SK-N-MC (cell line): ENCODE results near the gene SELENOW.

Experiments used
- EZH2 ChIP-seq: fragments of 200-600 bp; sonication (generic); IDR thresholded peaks from one replicate; pipeline ENCODE4 v1.6.1; 2017; ENCODE audit warnings: antibody characterized with exemption
- POLR2AphosphoS5 ChIP-seq: IDR thresholded peaks from 2 replicates; pipeline ENCODE4 v1.6.1; 2012; ENCODE audit warnings: mild to moderate bottlenecking, low read depth, low read length, borderline replicate concordance

DNA sequence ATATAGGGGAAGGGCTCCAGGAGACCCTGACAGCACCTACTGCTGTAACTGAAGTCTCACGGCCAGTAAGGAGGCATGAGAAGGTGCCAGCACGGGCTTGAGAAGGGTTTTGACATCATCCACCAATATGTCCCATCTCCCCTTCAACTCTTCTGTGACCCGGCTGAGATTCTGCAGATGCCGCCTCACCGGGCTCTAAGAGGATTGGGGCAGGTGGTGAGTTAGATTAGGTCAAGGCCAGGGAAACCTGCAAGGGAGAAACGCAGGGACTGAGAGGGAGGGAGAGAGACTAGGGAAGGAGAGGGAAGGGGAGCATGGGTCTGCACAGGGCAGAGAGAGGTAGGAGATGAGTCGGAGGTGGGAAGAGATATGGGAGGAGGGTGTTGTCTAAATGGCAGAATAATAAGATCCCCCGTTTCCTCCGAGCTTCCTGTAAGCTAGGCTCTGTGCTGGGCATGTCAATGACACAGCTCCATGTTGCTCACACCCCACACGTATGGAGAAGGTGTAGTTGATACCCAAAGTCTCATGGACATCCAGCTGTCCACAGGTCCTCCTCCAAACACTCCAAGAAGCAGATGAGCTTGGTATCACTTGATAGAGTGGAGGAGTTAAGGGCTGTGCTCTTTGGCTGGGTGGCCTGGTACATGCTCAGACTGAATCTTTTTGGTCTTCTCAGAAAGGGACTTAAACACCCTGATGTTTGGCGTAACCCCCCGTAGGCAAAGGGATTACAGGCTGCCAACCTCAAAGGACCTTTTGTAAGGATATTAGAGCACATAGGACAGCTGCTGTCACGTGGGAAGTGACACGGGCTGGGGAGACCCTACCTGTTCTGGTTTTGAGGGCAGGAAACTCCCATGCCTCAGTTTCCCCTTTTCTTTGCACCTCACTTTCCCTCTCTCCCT, 19.7 kb downstream of the SELENOW start:
- TF ChIP-seq EZH2 (no peak), POLR2AphosphoS5 (no peak)
